SK-N-MC (cell line): ENCODE measurements around the gene TBC1D22A.

Experiments
- EZH2 ChIP-seq: fragments of 200-600 bp; sonication (generic); IDR thresholded peaks from one replicate; pipeline ENCODE4 v1.6.1; 2017; ENCODE audit warnings: antibody characterized with exemption
- POLR2AphosphoS5 ChIP-seq: IDR thresholded peaks from 2 replicates; pipeline ENCODE4 v1.6.1; 2012; ENCODE audit warnings: mild to moderate bottlenecking, low read depth, low read length, borderline replicate concordance

DNA sequence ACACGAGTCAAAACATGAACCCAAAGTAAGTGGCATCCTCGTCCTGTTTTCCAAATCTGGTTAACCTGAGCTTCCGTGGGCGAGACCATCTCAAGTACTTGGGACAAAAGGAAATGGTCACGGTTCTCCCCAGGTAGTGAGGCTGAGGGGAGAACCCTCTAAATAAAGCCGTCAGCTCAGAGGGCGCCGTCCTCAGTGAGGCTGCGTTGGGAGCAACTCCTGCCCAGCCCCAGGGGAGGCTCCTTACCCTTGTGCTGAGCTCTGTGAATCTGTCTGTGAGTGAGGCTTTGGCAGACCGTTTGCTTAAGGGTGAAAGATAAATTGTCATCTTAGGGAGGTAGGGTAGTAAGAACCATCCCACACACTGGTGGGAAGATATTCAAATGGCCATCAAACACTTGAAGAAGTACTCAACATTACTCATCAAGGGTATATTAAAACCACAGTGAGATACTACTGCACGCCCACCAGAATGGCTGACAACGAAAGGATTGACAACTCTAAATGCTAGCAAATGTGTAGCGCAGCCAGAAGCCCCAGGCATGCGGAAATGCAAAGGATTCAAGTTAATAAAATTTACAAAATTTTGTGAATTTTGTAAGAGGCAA is 321.0 kb downstream of the TBC1D22A start:
- TF ChIP-seq EZH2 (no peak), POLR2AphosphoS5 (no peak)
